Left forelimb (tissue), 1 donor: Measurements from ENCODE around the gene MAGI2.

Source experiments
- DNase-seq: peaks from one replicate; pipeline ENCODE4 v3.0.0-alpha.2; 2018; ENCODE audit warnings: low spot score

Gene MAGI2

GRCh38 chr7:77985232-77985973 lies 1468.1 kb downstream of the MAGI2 start:
- DNase-seq = no peak

GRCh38 chr7:77983973-77984372 lies 1469.5 kb downstream of the MAGI2 start:
- no peak for DNase-seq

- no peak for DNase-seq
These were observed 1470.4 kb downstream of the MAGI2 start for GRCh38 chr7:77982926-77983550.

- DNase-seq = no peak
These were observed 1473.3 kb downstream of the MAGI2 start for GRCh38 chr7:77980087-77980713.

- no peak for DNase-seq
These were observed 1474.2 kb downstream of the MAGI2 start for GRCh38 chr7:77979219-77979618.

- no peak for DNase-seq
These were observed 1477.6 kb downstream of the MAGI2 start for GRCh38 chr7:77975672-77976480.

- no peak for DNase-seq
These were observed 1481.7 kb downstream of the MAGI2 start for GRCh38 chr7:77971726-77972125.

- DNase-seq = no peak
These were observed 1486.0 kb downstream of the MAGI2 start for GRCh38 chr7:77967429-77967828.
